HG02763 (cell line): Measurements from ENCODE around the gene TNRC6A.
"Not testable (repeated sequence)": the region's sequence is repeated elsewhere in the genome, so short reads cannot be mapped to it uniquely, and the experiment has no call there.

Experiments
- ATAC-seq: cut with Tn5 transposase; IDR thresholded peaks from one replicate; pipeline ENCODE4 v1.9.1; 2021; ENCODE audit warnings: mild to moderate bottlenecking, moderate library complexity; ENCODE audit not compliant: unreplicated experiment

Gene TNRC6A

DNA sequence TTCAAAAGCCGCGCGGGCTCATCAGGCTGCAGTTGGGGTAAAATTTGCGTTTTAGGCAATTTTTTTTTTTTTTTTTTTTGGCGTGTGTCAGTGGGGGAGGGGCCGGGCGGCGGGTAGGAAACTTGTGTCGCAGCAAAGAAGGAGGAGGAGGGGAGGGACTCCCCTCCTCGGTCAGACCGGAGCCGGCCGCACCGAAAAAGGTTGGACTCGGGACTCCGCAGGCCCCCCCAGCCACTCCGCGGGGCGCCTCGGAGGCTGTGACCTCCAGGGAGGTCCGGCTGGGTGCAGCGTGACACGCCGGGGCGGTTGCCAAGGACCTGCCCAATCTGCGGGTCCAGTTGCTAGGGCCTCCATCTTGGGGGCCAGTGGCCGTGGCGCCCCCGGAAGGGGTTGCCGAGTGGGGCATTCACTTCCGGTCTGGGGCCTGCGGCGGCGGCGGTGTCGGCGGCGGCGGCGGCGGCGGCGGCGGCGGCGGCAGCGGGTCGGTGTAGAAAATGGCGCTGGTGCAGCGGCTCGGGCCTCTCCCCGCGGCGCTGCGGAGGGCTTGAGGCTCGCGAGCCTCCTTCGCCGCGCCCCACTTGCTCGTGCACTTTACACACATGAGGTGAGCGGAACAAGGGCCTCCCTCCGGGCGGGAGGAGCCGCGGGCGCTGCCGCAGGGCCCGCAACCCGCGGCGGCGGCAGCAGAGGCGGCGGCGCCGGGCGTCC lies at the start of gene TNRC6A:
Gene TNRC6A (plus strand): TSS at position 409 of the 708 bp plus-strand sequence. CDS start 191 bp downstream, at position 600.
- peak; percentile 86 for ATAC-seq

DNA sequence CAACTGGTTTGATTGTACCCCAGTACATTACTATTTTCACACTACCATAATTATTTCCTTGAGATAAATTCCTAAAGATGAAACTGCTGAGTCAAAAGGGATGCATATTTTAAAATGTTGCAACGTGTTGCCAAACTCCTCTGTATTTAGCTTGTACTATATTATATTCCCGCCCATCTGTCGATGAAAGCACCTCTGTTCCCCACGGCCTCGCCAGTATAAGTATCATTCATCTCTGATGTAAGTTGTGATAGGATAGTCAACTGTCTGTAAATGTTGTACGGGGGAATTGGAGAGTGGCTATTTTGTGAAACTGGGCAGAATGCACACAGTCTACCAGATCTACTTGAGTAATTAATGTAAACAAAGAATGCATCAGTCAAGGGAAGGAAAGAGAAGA lies 47.7 kb upstream of the TNRC6A start:
- no peak for ATAC-seq

DNA sequence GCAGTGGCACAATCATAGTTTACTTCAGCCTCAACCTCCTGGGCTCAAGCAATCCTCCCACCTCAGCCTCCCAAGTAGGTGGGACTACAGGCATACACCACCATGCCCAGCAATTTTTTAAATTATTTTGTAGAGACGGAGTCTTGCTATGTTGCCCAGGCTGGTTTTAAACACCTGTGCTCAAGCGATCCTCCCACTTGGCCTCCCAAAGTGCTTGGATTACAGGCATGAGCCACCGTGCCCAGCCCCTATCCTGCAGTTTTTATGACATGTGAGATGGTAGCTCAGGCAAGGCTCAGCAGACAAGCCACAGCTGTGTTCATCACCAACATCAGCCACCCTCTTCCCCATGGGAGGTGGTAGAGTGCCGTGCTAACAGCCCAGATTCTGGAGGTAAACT lies 46.2 kb upstream of the TNRC6A start:
- no peak for ATAC-seq

DNA sequence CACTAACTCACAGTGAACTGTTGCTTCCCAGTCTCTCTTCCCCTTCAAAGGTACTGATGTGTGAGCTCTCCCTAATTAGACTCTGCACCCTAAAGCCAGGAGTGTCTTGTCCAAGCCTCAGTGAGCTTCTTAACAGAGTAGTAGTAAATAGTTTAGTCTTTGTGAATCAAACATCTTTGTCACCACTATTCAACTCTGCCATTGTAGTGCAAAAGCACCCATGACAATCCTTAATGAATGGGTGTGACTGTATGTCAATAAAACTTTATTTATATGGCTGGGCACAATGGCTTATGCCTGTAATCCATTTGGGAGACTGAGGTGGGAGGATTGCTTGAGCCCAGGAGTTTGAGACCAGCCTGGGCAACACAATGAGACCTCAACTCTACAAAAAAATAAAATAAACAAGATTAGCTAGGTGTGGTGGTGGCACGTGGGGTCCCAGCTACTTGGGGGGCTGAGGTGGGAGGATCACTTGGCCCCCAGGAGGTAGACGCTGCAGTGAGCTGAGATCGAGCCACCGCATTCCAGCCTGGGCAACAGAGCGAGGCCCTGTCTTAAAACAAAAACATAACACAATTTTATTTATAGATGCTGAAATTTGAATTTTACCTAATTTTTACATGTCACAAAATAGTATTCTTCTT lies 45.5 kb upstream of the TNRC6A start:
- ATAC-seq: no peak

DNA sequence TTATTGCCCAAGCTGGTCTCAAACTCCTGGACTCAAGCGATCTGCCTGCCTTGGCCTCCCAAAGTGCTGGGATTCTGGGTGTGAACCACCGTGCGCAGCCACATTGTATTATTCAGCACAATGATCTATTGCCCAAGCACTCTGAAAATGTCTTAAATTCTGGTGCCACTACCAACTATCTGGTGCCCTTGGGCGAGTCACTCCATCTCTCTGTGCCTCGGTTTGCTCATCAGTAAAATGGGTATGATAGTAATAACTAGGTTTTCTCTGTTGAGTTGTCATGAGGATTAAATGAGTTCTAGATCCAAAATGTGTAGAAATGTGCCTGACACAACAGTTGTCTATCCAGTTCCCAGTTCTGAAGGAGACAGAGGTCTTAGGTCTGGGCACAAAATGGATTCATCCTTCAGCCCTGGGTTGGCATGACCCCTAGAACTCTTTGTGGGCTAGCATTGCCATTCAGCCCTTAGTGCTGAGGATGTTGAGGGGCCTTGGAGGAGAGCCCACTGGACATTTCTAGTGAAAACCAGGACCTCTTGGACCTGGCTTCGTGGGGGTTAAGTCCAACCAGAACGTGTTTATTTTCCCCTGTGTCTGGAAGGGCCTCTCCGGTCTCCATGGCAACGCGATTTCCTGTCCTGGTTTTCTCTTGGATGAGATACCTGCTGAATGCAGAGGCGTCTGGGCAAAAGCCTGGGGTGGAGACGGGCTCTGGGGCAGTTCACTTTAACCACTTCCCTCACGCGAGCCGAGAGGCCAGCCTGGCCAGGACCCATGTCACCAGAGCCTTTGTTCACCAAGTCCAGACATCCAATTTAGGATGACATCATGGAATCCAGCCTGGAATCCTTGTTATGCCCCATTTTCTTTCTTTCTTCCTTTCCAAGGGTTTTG lies 43.7 kb upstream of the TNRC6A start:
- ATAC-seq: no peak

DNA sequence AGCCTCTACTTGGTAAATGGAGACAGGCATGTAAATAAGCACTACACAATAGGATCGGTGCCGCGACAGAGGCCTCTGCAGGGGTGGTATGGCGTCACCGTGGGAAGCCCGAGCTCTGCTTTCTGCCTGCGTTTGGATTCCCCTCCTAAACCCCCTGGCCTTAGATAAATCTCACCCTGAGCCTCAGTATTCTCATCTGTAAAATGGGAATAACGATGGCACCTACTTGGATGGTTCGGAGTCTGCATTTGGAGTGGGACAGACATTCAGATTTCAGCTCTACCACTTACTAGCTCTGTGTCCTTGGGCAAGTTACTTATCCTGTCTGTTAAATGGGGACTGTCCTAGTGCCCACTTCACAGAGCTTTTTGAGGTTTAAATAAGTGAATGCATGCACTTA lies 42.8 kb upstream of the TNRC6A start:
- ATAC-seq: no peak

DNA sequence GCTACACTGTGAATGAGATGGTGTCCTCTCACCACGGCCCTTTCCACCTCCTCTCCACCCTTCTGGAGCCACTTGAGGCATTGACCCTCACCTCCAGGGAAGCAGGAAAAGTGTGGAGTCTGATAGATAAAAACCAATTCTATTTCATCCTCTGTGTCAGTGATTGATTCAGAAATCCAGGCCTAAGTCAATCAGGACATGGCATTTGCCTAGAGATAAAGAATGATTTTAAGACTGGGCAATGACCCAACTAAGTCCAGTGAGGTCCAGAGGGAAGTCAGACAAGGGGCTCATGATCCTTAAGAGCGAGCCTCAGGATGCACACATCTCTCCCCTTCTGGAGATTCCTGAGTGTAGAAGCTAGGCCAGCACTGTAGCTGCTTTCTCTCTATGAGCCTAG lies 41.1 kb upstream of the TNRC6A start:
- ATAC-seq: no peak

DNA sequence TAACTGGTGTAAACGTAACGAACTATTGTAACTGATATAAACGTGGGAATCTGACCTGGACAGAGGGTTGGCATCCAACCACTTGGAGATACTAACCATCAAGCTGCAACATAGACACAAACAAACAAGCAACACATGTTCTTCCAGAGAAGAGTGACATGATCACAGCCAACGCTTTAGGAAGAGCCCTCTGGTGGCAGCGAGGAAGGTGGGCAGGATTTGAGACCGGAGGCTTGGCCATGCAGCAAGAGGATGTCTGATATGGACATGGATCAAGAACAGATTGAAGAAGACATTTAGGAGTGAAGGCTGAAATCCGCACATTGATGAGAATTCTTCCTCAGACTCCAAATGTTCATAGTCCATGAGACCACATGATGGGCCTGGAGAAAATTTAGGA lies 40.3 kb upstream of the TNRC6A start:
- no peak for ATAC-seq

DNA sequence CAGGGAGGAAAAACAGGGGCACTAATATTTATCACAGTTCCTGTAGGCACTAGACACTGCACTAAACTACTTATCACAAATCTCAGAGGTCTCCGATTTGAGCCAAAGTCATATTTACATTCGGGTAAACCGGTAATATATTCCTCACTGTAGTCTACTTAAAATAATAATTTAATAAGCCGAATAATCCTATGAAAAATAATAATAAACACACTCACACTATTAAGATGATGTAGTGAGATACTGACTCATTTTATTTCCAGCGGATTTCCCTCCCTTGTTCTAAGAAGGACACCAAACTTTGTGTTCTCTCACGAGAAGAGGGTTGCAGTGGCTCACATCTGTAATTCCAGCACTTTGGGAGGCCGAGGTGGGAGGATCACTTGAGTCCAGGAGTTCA lies 36.6 kb upstream of the TNRC6A start:
- ATAC-seq: no peak

DNA sequence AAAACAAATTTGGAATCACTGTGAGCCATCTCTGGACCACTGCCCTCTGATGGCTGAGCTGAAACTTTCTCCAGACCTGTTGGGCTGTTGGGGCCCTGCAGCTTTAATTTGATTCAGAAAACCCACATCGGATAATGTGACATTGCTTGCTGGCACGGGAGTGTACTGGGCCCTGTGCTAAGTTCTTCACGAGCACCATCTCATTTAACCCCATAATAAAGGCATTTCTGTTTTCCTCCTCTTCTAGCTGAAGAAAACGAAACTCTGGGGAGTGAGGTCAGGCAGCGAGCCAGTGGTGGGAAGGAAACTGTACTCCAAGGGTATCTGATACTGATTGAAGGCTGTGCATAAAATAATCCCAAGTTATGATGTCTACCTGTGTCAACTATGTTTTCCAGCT lies 34.5 kb upstream of the TNRC6A start:
- no peak for ATAC-seq

DNA sequence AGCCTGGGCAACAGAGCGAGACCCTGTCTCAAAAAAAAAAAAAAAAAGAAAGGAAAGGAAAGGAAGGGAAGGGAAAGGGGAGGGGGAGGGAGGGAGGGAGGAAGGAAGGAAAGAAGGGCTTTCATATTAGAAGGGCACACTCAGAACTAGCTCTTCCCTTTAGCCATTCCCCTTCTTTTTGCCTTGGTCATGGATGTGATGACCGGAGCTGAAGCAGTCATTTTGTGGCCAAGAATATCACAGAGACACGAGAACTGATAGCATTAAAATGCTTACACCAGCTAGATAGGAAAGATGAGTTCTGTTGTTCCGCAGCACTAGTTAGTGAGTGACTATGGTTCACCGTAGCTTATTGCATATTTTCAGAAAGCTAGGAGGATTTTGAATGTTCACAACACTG lies 32.8 kb upstream of the TNRC6A start:
- ATAC-seq: no peak

DNA sequence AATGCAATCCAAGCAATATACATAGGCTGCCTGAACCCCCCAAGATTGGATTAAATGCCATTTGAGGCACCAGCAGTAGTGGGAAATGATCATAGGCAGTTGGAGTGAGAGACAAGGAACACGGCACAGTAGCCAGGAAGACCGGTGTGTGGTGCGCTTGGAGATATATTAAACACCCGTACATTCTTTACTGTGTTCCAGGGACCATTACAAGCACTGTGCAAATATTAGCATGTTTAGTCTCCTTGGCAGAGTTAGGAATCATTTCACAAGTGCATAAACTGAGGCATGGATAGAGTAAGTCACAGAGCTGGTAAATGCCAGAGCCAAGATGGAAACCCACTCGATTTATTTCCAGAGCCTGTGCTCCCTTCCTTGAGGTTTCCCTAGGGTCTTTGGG lies 31.1 kb upstream of the TNRC6A start:
- ATAC-seq: no peak

DNA sequence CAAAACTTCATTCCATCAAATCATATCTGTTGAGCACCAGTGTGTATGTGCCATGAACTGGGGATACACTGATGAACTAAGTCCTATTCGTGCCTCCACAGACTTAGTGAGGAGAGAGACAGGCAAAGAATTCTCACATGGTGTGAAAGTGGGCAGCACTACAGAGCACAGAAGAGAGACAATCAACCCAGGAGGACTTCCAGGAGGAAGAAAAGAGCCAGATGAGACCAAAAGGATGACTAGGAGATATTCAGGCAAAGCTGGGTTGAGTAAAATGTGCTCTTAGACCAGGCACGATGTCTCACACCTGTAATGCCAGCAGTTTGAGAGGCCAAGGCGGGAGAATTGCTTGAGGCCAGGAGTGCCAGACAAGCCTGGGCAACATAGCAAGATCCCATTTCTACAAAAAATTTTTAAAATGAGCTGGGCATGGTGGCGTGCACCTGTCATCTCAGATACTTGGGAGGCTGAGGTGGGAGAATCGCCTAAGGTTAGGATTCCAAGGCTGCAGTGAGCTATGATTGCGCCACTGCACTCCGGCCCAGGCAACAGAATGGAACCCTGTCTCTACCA lies 30.2 kb upstream of the TNRC6A start:
- ATAC-seq: no peak

DNA sequence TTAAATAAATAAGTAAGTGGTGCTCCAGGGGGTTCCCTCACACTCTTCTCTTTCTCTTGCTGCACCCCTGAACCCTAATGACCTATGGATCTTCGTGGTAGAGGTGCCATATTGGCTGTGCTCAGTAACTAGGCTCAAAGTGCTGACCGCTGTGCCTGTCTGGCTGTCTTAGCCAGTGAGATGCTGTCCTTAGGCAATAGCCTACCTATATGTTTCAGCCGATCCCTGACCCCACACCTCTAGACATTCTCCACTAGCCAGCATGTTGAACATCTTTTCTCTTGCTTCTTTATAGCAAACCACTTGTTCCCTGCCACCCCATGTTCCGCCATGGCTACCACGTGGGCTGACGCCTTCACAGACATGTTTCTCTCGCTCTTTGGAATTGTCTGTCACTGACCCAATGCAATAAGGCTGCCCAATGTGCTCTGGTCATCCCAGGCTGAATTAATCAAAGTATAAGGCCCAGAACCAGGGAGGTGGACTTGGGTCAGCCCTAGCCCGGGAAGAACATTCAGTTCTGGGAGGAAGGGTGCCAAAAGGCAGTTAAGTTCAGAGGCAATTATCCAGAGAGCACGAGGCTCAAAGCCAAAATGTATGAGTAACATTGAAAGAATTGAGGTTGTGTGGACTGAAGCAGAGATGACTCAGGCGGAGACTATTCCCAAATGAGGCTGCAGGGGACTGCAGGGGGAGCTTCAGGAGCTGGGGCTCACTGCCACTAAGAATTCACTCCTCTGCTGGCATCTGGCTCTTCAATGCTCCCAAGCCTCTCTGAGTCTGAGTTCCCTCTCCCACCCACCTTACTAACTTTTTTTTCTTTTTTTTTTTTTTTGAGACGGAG lies 28.7 kb upstream of the TNRC6A start:
- ATAC-seq: no peak

DNA sequence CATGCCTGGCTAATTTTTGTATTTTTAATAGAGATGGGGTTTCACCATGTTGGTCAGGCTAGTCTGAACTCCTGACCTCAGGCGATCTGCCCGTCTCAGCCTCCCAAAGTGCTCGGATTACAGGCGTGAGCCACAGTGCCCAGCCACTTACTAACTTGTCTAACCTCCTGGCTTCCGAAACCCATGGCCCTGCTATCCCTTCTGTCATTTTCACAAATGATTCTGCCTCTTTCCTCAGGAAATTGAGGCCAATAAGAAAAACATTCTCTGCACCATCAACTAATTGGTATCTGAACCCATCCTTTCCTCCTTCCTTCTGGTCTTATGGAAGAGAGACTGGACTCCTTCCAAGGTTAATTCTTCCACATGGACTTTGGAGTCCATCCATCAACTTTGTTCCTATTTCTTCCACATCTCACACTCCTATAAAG lies 27.9 kb upstream of the TNRC6A start:
- ATAC-seq: no peak

DNA sequence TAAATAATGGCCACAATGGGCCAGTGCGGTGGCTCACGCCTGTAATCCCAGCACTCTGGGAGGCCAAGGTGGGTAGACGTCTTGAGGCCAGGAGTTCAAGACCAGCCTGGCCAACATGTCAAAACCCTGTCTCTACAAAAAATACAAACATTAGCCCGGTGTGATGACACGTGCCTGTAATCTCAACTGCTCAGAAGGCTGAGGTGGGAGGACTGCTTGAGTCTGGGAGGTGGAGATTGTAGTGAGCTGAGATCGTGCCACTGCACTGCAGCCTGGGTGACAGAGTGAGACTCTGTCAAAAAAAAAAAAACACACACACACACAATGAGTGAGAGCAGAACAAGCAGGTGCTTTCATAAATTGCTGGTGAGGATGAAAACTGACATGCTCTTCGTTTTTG lies 21.7 kb upstream of the TNRC6A start:
- ATAC-seq: not testable (repeated sequence)

DNA sequence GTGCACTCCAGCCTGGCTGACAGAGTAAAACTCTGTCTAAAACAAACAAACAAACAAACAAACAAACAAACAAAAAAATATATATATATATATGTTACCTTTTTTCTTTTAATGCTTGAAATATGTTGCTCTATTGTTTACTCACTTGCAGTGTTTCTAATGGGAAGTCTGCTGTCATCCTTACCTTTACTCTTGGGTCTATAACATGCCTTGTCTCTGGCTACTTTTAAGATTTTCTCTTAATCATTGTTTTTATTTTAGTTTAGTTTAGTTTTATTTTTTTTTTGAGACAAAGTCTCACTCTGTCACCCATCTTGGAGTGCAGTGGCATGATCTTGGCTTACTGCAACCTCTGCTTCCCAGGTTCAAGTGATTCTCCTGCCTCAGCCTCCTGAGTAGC lies 16.1 kb upstream of the TNRC6A start:
- no peak for ATAC-seq

DNA sequence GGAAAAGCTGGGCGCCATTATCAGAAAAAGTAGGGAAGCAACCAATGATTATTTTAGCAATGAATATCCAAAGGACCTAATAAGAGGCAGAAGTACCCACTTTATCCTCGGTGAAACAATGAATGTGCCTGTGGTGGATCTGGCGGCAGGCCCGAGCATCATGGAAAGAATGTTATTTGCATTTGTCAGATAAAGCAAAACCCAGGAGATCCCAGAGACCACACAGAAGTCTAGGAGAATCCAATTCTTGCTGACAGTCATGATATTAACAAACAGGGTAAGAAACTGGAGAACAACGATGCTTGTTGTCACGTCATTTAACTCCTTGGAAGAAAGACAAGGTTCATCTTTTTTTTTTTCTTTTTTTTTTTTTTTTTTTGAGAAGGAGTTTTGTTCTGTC lies 12.0 kb upstream of the TNRC6A start:
- no peak for ATAC-seq

DNA sequence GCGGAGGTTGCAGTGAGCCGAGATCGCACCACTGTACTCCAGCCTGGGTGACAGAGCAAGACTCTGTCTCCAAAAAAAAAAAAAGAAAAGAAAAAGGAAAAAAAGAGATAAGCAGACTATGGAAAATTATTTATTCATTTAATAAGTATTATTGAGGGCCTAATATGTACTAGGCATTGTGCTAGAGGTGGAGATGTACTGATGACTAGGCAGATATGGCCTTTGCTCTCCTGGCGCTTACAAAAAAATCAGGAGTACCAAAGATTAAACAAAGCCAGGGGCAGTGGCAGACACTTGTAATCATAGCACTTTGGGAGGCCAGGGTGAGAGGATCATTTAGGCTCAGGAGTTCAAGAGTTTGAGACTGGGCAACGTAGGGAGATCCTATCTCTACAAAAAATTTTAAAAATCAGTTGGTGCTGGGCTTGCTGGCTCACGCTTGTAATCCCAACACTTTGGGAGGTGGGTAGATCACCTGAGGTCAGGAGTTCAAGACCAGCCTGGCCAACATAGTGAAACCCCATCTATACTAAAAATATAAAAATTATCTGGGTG lies 10.4 kb upstream of the TNRC6A start:
- no peak for ATAC-seq

DNA sequence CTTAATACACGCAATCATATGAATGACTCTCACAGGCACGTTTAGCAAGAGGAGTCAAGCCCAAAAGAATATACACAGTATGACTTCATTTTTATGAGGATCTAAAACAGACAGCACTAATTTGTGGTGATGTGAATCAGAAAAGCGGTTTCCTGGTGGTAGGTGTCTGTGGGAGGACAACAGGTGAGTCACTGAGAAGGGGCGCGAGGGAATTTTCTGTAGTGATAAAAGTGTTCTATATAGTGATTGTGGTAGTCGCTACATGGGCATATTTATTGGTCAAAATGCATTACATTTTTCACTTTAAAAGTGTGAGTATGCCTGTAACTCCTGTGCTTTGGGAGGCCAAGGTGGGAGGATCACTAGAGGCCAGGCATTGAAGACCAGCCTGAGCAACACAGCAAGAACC lies 7.6 kb upstream of the TNRC6A start:
- ATAC-seq: no peak
